Measurements from ENCODE around the gene KCNAB2. TPM values are rescaled to one million over a fixed set of nuclear protein-coding genes. Genes with fewer than 3 reads are reported as not detected.

The KCNAB2 gene
- total RNA-seq, 6 experiments from 2014 or later = 8.0 to 12.6 (median 10.7) TPM

GRCh38 chr1:6131561-6131960 lies 85.9 kb downstream of the KCNAB2 start:
- TF ChIP-seq CTCF (IDR thresholded peaks at IDR 0.05) = no peak
- Mint-ChIP-seq H3K27ac (no peak overlapping the region), H3K27me3 (ENCODE audit: insufficient read depth) (peaks cover 32% of the 10 kb centered on the region), H3K4me1 (ENCODE audit: low read depth) (no peaks in the 10 kb centered on the region), H3K9me3 (peaks cover 16% of the 10 kb centered on the region), H3K4me3 (no peak overlapping the region), H3K36me3 (ENCODE audit: low read depth) (peaks cover 13% of the 10 kb centered on the region)
- DNase-seq = no peak

- Mint-ChIP-seq H3K36me3 (ENCODE audit: low read depth) (peaks cover 13% of the 10 kb centered on the region), H3K4me3 (no peak overlapping the region), H3K9me3 (peaks cover 16% of the 10 kb centered on the region), H3K27ac (no peak overlapping the region), H3K4me1 (ENCODE audit: low read depth) (no peaks in the 10 kb centered on the region), H3K27me3 (ENCODE audit: insufficient read depth) (peaks cover 43% of the 10 kb centered on the region)
- DNase-seq = no peak
- TF ChIP-seq CTCF (IDR thresholded peaks at IDR 0.05) = no peak
These were observed 87.6 kb downstream of the KCNAB2 start for GRCh38 chr1:6133146-6133895.

- H3K4me1 Mint-ChIP-seq (ENCODE audit: low read depth) = no peaks in the 10 kb centered on the region
- H3K27me3 Mint-ChIP-seq (ENCODE audit: insufficient read depth) = peaks cover 50% of the 10 kb centered on the region
- no peak for TF ChIP-seq CTCF (IDR thresholded peaks at IDR 0.05)
- H3K36me3 Mint-ChIP-seq (ENCODE audit: low read depth) = peaks cover 13% of the 10 kb centered on the region
- no peak overlapping the region for H3K4me3 Mint-ChIP-seq
- H3K9me3 Mint-ChIP-seq = peaks cover 16% of the 10 kb centered on the region
- DNase-seq = no peak
- H3K27ac Mint-ChIP-seq = no peak overlapping the region
These were observed 88.5 kb downstream of the KCNAB2 start for GRCh38 chr1:6134206-6134605.

- Mint-ChIP-seq H3K4me3 (no peak overlapping the region), H3K27ac (no peak overlapping the region), H3K27me3 (ENCODE audit: insufficient read depth) (peaks cover 54% of the 10 kb centered on the region), H3K4me1 (ENCODE audit: low read depth) (no peaks in the 10 kb centered on the region), H3K9me3 (peaks cover 16% of the 10 kb centered on the region), H3K36me3 (ENCODE audit: low read depth) (peaks cover 13% of the 10 kb centered on the region)
- TF ChIP-seq CTCF (IDR thresholded peaks at IDR 0.05) = no peak
- no peak for DNase-seq
These were observed 89.2 kb downstream of the KCNAB2 start for GRCh38 chr1:6134741-6135510.

- TF ChIP-seq CTCF (IDR thresholded peaks at IDR 0.05) = no peak
- DNase-seq = no peak
- Mint-ChIP-seq H3K9me3 (peaks cover 16% of the 10 kb centered on the region), H3K4me1 (ENCODE audit: low read depth) (no peaks in the 10 kb centered on the region), H3K36me3 (ENCODE audit: low read depth) (peaks cover 13% of the 10 kb centered on the region), H3K27ac (no peak overlapping the region), H3K4me3 (no peak overlapping the region), H3K27me3 (ENCODE audit: insufficient read depth) (peaks cover 50% of the 10 kb centered on the region)
These were observed 91.0 kb downstream of the KCNAB2 start for GRCh38 chr1:6136516-6137220.
